Uterus (tissue), 4 donors: ENCODE measurements around the gene DEPDC5. TPM values are rescaled to one million over a fixed set of nuclear protein-coding genes. Genes with fewer than 3 reads are reported as not detected.

Experiments
- DNase-seq, 2 donors: peaks; one replicate each; pipeline ENCODE4 v3.0.0-alpha.2; 2019 to 2020
- H3K27ac ChIP-seq, 2 donors: fragments of 200-600 bp; sonication (generic); 1 replicate in 1 of 2; 2 replicates in 1 of 2; pipeline ENCODE4 v1.5.1; 2016 to 2018
- H3K27me3 ChIP-seq, 2 donors: fragments of 200-600 bp; sonication (generic); one replicate each; pipeline ENCODE4 v1.5.1; 2018 to 2019; ENCODE audit warnings: control low read depth in 1 of 2
- H3K36me3 ChIP-seq, 2 donors: fragments of 200-600 bp; sonication (generic); one replicate each; pipeline ENCODE4 v1.5.1; 2019; ENCODE audit warnings: control low read depth in 1 of 2
- H3K4me1 ChIP-seq, 2 donors: fragments of 200-600 bp; sonication (generic); one replicate each; pipeline ENCODE4 v1.5.1; 2018 to 2019; ENCODE audit warnings: control low read depth in 1 of 2
- H3K4me3 ChIP-seq, 2 donors: fragments of 200-600 bp; sonication (generic); 1 replicate in 1 of 2; 2 replicates in 1 of 2; pipeline ENCODE4 v1.5.1; 2018 to 2019; ENCODE audit warnings: mild to moderate bottlenecking in 1 of 2
- H3K9me3 ChIP-seq, 2 donors: fragments of 200-600 bp; sonication (generic); one replicate each; pipeline ENCODE4 v1.5.1; 2019; ENCODE audit warnings: control low read depth in 1 of 2
- CTCF ChIP-seq, 4 experiments: fragments of 200-600 bp in 2 of 4; fragments of 450-650 bp in 2 of 4; sonication (generic) in 2 of 4; IDR thresholded peaks; one replicate each; pipeline ENCODE4 v1.5.1; 2016 to 2019; ENCODE audit warnings: antibody characterized with exemption in 4 of 4, mild to moderate bottlenecking in 2 of 4, moderate library complexity in 1 of 4
- POLR2A ChIP-seq, 2 donors: fragments of 450-650 bp; IDR thresholded peaks; one replicate each; pipeline ENCODE4 v1.6.1; 2016; ENCODE audit warnings: antibody characterized with exemption in 2 of 2, mild to moderate bottlenecking in 1 of 2, moderate library complexity in 1 of 2
- intact Hi-C: fragments of 100-400 bp; cut with DNase I; formaldehyde crosslinking; loops from one replicate; pipeline ENCODE4 v1.15.1; 2023; ENCODE audit warnings: low total_unique reads
- total RNA-seq, 4 donors: library from RNA; depleted of rRNA in 3 of 4; stranded (reverse); fragments of >200 nt in 3 of 4; gene quantifications; one replicate each; pipeline versions ENCODE4 v1.1.0 to v1.2.4, GENCODE V29; 2014 to 2023
- donor health status: DM: yes; HTN: yes; CAD: no.

DEPDC5 gene
- total RNA-seq, 4 donors from 2014 or later: 9.1 to 180 (median 37.2) TPM

- no peaks in the 10 kb centered on the region for H3K9me3 ChIP-seq
- no peaks in the 10 kb centered on the region for H3K27me3 ChIP-seq
- no peak for DNase-seq
- H3K4me3 ChIP-seq: no peak overlapping the region
- intact Hi-C loops: no loop called here
- no peaks in the 10 kb centered on the region for H3K36me3 ChIP-seq
- TF ChIP-seq POLR2A (IDR thresholded peaks at IDR 0.05): no peak
- TF ChIP-seq CTCF (IDR thresholded peaks at IDR 0.05): no peak
- H3K27ac ChIP-seq: no peak overlapping the region
- H3K4me1 ChIP-seq: no peaks in the 10 kb centered on the region
Measured at GRCh38 chr22:31733580-31734079, 20.2 kb upstream of the DEPDC5 start.

- no peaks in the 10 kb centered on the region for H3K9me3 ChIP-seq
- no peak overlapping the region for H3K4me3 ChIP-seq
- H3K27me3 ChIP-seq: no peaks in the 10 kb centered on the region
- DNase-seq: no peak
- TF ChIP-seq CTCF (IDR thresholded peaks at IDR 0.05) (no peak), POLR2A (IDR thresholded peaks at IDR 0.05) (no peak)
- intact Hi-C loops: no loop called here
- peaks cover 3 to 6% of the 10 kb centered on the region in 2 donors for H3K4me1 ChIP-seq
- H3K27ac ChIP-seq: no peak overlapping the region
- H3K36me3 ChIP-seq: no peaks in the 10 kb centered on the region
Measured at GRCh38 chr22:31734512-31734911, 19.3 kb upstream of the DEPDC5 start.

- H3K27ac ChIP-seq: no peak overlapping the region
- H3K9me3 ChIP-seq: no peaks in the 10 kb centered on the region
- intact Hi-C loops: no loop called here
- no peaks in the 10 kb centered on the region for H3K27me3 ChIP-seq
- no peak for DNase-seq
- peaks cover 6 to 9% of the 10 kb centered on the region in 2 donors for H3K4me1 ChIP-seq
- no peak overlapping the region for H3K4me3 ChIP-seq
- no peaks in the 10 kb centered on the region for H3K36me3 ChIP-seq
- TF ChIP-seq POLR2A (IDR thresholded peaks at IDR 0.05) (no peak), CTCF (IDR thresholded peaks at IDR 0.05) (no peak)
Measured at GRCh38 chr22:31736458-31736857, 17.4 kb upstream of the DEPDC5 start.

GRCh38 chr22:31737932-31738331 is 15.9 kb upstream of the DEPDC5 start:
- no peak for TF ChIP-seq POLR2A (IDR thresholded peaks at IDR 0.05)
- no peak for TF ChIP-seq CTCF (IDR thresholded peaks at IDR 0.05)
- H3K36me3 ChIP-seq: no peaks in the 10 kb centered on the region
- no peak overlapping the region for H3K27ac ChIP-seq
- no peak for DNase-seq
- no peaks in the 10 kb centered on the region for H3K27me3 ChIP-seq
- peaks cover 6 to 9% of the 10 kb centered on the region in 2 donors for H3K4me1 ChIP-seq
- no peak overlapping the region for H3K4me3 ChIP-seq
- intact Hi-C loops: no loop called here
- no peaks in the 10 kb centered on the region for H3K9me3 ChIP-seq

GRCh38 chr22:31738566-31738965 is 15.3 kb upstream of the DEPDC5 start:
- intact Hi-C loops: no loop called here
- TF ChIP-seq CTCF (IDR thresholded peaks at IDR 0.05) (no peak), POLR2A (IDR thresholded peaks at IDR 0.05) (no peak)
- H3K4me1 ChIP-seq: peaks cover 6 to 9% of the 10 kb centered on the region in 2 donors
- DNase-seq: no peak
- H3K27me3 ChIP-seq: no peaks in the 10 kb centered on the region
- no peak overlapping the region for H3K27ac ChIP-seq
- no peaks in the 10 kb centered on the region for H3K9me3 ChIP-seq
- H3K4me3 ChIP-seq: no peak overlapping the region
- no peaks in the 10 kb centered on the region for H3K36me3 ChIP-seq
